PFSK-1 (cell line): Measurements from ENCODE around the gene TXLNB.

Experiments used
- POLR2AphosphoS5 ChIP-seq: IDR thresholded peaks from 2 replicates; pipeline ENCODE4 v1.6.1; 2012; ENCODE audit warnings: low read depth, mild to moderate bottlenecking, control low read depth, low read length, moderate library complexity
- SIN3A ChIP-seq: IDR thresholded peaks from 2 replicates; pipeline ENCODE4 v1.6.1; 2012; ENCODE audit warnings: mild to moderate bottlenecking, low read length, moderate library complexity, borderline replicate concordance; ENCODE audit not compliant: insufficient read depth

DNA sequence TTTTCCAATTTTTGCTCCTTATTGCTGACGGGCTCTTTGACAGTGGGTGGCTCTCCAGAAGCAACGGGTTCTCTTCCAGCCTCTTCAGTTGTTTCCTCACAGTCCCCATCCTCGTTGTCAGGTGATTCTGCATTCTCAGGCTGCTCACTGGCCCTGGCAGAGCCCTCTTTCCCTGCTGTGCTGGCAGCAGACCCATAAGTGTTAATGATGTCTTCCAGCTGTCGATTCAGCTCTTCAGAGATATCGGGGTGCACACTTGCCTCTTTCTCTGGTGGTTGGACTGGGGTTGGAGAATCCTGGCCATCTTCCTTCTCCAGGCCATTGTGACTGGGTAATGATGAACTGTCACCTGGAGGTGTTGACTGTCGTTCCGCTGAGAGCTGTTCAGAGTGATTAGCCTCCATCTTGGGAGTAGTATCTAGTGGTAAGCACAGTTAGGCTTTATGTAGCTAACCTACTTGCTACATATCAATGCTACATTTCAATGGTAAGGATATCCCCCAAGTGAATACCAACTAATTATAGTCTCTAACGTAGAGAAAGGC is 3.2 kb downstream of the TXLNB start:
- TF ChIP-seq POLR2AphosphoS5 (no peak), SIN3A (no peak)
